CD14-positive monocyte (primary cell): Measurements from ENCODE around the gene ITGB6. TPM values are rescaled to one million over a fixed set of nuclear protein-coding genes. Genes with fewer than 3 reads are reported as not detected.
"Not testable (repeated sequence)": the region's sequence is repeated elsewhere in the genome, so short reads cannot be mapped to it uniquely, and the experiment has no call there.

Experiments
- DNase-seq, 3 donors: peaks; one replicate each; pipeline ENCODE4 v3.0.0-alpha.2; 2011 to 2022
- H2AFZ ChIP-seq: 2 replicates; pipeline ENCODE4 v1.6.0; 2012; ENCODE audit warnings: mild to moderate bottlenecking, low read depth, low read length, inconsistent platforms; ENCODE audit not compliant: insufficient read depth, poor library complexity, severe bottlenecking
- H3K27ac ChIP-seq, 2 donors: 1 replicate in 1 of 2; 2 replicates in 1 of 2; pipeline ENCODE4 v1.5.1; 2012 to 2013; ENCODE audit warnings: low read length in 2 of 2, control low read depth in 1 of 2, inconsistent platforms in 1 of 2, low read depth in 1 of 2, mild to moderate bottlenecking in 1 of 2
- H3K27me3 ChIP-seq, 2 donors: one replicate each; pipeline versions ENCODE4 v1.6.0 to v1.6.1; 2011 to 2013; ENCODE audit warnings: low read length in 2 of 2; ENCODE audit not compliant: control insufficient read depth in 2 of 2, insufficient read depth in 2 of 2
- H3K36me3 ChIP-seq, 2 donors: replicated peaks in 1 of 2; 1 replicate in 1 of 2; 2 replicates in 1 of 2; pipeline versions ENCODE4 v1.5.1 to v1.6.1; 2012 to 2013; ENCODE audit warnings: low read length in 2 of 2, control low read depth in 1 of 2, inconsistent platforms in 1 of 2, mild to moderate bottlenecking in 1 of 2; ENCODE audit not compliant: insufficient read depth in 2 of 2, control insufficient read depth in 1 of 2
- H3K4me1 ChIP-seq, 2 donors: 1 replicate in 1 of 2; 2 replicates in 1 of 2; pipeline versions ENCODE4 v1.5.1 to v1.6.1; 2012 to 2013; ENCODE audit warnings: low read length in 2 of 2, control low read depth in 1 of 2, inconsistent platforms in 1 of 2, mild to moderate bottlenecking in 1 of 2, moderate library complexity in 1 of 2; ENCODE audit not compliant: insufficient read depth in 2 of 2, control insufficient read depth in 1 of 2
- H3K4me2 ChIP-seq: replicated peaks from 2 replicates; pipeline ENCODE3; 2012; ENCODE audit warnings: low read length, moderate library complexity, mild to moderate bottlenecking; ENCODE audit not compliant: poor library complexity, severe bottlenecking; ENCODE audit errors: extremely low read depth
- H3K4me3 ChIP-seq, 3 experiments: fragments of 200-600 bp in 1 of 3; sonication (generic) in 1 of 3; replicated peaks in 1 of 3; 1 replicate in 2 of 3; 2 replicates in 1 of 3; pipeline ENCODE4 v1.5.1; 2011 to 2013; ENCODE audit warnings: low read length in 3 of 3, mild to moderate bottlenecking in 3 of 3, control low read depth in 2 of 3, low read depth in 2 of 3, inconsistent platforms in 1 of 3, moderate library complexity in 1 of 3
- H3K79me2 ChIP-seq: 2 replicates; pipeline ENCODE4 v1.6.0; 2012; ENCODE audit warnings: mild to moderate bottlenecking, control low read depth, inconsistent platforms, low read length, moderate library complexity; ENCODE audit not compliant: insufficient read depth
- H3K9ac ChIP-seq: 2 replicates; pipeline ENCODE4 v1.6.0; 2017; ENCODE audit warnings: low read length, mild to moderate bottlenecking; ENCODE audit not compliant: insufficient read depth, poor library complexity, severe bottlenecking
- H3K9me3 ChIP-seq, 2 donors: replicated peaks in 1 of 2; 1 replicate in 1 of 2; 2 replicates in 1 of 2; pipeline versions ENCODE4 v1.5.1 to v1.6.1; 2012 to 2013; ENCODE audit warnings: low read length in 2 of 2, control low read depth in 1 of 2; ENCODE audit not compliant: control insufficient read depth in 1 of 2, insufficient read depth in 1 of 2
- H4K20me1 ChIP-seq: 2 replicates; pipeline ENCODE4 v1.6.0; 2012; ENCODE audit warnings: mild to moderate bottlenecking, low read length, control low read depth, moderate library complexity; ENCODE audit not compliant: insufficient read depth
- H3K27ac Mint-ChIP-seq, 7 donors: one replicate each; pipeline ENCODE4 v1.8.0; 2020; ENCODE audit warnings: mild to moderate bottlenecking in 7 of 7, mixed read lengths in 7 of 7, moderate library complexity in 6 of 7, inconsistent platforms in 2 of 7
- H3K27me3 Mint-ChIP-seq, 3 donors: one replicate each; pipeline ENCODE4 v1.8.0; 2021 to 2022; ENCODE audit warnings: low read depth in 3 of 3, mild to moderate bottlenecking in 3 of 3, mixed read lengths in 3 of 3, moderate library complexity in 3 of 3, inconsistent platforms in 1 of 3
- H3K36me3 Mint-ChIP-seq, 2 donors: one replicate each; pipeline ENCODE4 v1.8.0; 2020; ENCODE audit warnings: mixed read lengths in 2 of 2, inconsistent platforms in 1 of 2, mild to moderate bottlenecking in 1 of 2
- H3K4me1 Mint-ChIP-seq: one replicate; pipeline ENCODE4 v1.8.0; 2020; ENCODE audit warnings: mild to moderate bottlenecking, mixed read lengths
- H3K4me3 Mint-ChIP-seq, 2 donors: one replicate each; pipeline ENCODE4 v1.8.0; 2020; ENCODE audit warnings: mild to moderate bottlenecking in 2 of 2, mixed read lengths in 2 of 2, moderate library complexity in 1 of 2
- H3K9me3 Mint-ChIP-seq, 7 donors: one replicate each; pipeline ENCODE4 v1.8.0; 2020 to 2022; ENCODE audit warnings: mixed read lengths in 7 of 7, mild to moderate bottlenecking in 6 of 7, moderate library complexity in 6 of 7, inconsistent platforms in 2 of 7
- WGBS: methylation state at CpG from one replicate; pipeline ENCODE4 v1.1.5; 2013; ENCODE audit warnings: missing lambda C conversion rate; ENCODE audit not compliant: insufficient coverage; 5-methylcytosine and 5-hydroxymethylcytosine counted together
- intact Hi-C, 2 donors: fragments of 100-400 bp; cut with micrococcal nuclease; formaldehyde crosslinking; loops; one replicate each; pipeline versions ENCODE4 v1.15.0 to v1.15.1; 2023
- polyA plus RNA-seq, 3 donors: library from polyadenylated mRNA; depleted of rRNA in 1 of 3; unstranded in 2 of 3; stranded (reverse) in 1 of 3; fragments of 300-500 nt in 2 of 3; fragments of >200 nt in 1 of 3; fragmentation: Illumina TruSeq in 2 of 3; gene quantifications; 1 replicate in 2 of 3; 2 replicates in 1 of 3; pipeline ENCODE4 v1.2.3, GENCODE V29; 2012 to 2021
- TF ChIP-seq, protein P1 (sequence below): fragments of 200-600 bp; IDR thresholded peaks from one replicate; pipeline ENCODE4 v1.8.0; 2022; ENCODE audit warnings: antibody characterized with exemption, mild to moderate bottlenecking

The ITGB6 gene
- polyA plus RNA-seq, 3 donors: not detected

DNA sequence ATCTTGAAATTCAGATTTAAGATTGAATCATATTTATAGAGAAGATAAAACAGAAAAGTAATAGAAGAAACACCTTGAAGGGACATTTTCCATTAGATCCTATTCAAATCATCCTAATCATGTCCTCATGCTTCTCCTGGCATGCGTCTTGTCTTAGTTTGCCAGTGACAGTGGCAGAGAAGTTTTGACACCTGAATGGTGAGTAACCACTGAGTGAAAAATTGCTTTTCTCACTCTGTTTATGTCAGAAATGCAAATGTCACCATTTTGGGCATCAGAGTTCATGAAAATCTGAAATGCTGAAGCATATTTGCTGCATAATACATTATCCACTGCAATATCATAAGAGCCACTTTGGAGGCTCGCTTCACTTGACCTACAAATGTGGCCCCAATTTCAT lies 74.7 kb downstream of the ITGB6 start:
- Histone ChIP-seq H3K9ac (no peak overlapping the region), H3K36me3 (no peaks in the 10 kb centered on the region), H3K27me3 (no peaks in the 10 kb centered on the region), H3K79me2 (no peaks in the 10 kb centered on the region), H3K27ac (no peak overlapping the region), H3K4me2 (no peak overlapping the region), H3K9me3 (no peaks in the 10 kb centered on the region), H2AFZ (no peak overlapping the region), H3K4me3 (no peak overlapping the region), H3K4me1 (no peaks in the 10 kb centered on the region), H4K20me1 (no peaks in the 10 kb centered on the region)
- Mint-ChIP-seq H3K4me3 (no peak overlapping the region), H3K27me3 (peaks cover 2 to 5% (median 4%) of the 10 kb centered on the region in 3 donors), H3K4me1 (no peaks in the 10 kb centered on the region), H3K9me3 (no peaks in the 10 kb centered on the region), H3K36me3 (no peaks in the 10 kb centered on the region), H3K27ac (no peak overlapping the region)
- TF ChIP-seq, protein P1, sequence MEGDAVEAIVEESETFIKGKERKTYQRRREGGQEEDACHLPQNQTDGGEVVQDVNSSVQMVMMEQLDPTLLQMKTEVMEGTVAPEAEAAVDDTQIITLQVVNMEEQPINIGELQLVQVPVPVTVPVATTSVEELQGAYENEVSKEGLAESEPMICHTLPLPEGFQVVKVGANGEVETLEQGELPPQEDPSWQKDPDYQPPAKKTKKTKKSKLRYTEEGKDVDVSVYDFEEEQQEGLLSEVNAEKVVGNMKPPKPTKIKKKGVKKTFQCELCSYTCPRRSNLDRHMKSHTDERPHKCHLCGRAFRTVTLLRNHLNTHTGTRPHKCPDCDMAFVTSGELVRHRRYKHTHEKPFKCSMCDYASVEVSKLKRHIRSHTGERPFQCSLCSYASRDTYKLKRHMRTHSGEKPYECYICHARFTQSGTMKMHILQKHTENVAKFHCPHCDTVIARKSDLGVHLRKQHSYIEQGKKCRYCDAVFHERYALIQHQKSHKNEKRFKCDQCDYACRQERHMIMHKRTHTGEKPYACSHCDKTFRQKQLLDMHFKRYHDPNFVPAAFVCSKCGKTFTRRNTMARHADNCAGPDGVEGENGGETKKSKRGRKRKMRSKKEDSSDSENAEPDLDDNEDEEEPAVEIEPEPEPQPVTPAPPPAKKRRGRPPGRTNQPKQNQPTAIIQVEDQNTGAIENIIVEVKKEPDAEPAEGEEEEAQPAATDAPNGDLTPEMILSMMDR: no peak
- DNase-seq: no peak
- intact Hi-C loops: no loop called here
- WGBS: no CpG with 5 or more reads among the region's 2 CpGs

DNA sequence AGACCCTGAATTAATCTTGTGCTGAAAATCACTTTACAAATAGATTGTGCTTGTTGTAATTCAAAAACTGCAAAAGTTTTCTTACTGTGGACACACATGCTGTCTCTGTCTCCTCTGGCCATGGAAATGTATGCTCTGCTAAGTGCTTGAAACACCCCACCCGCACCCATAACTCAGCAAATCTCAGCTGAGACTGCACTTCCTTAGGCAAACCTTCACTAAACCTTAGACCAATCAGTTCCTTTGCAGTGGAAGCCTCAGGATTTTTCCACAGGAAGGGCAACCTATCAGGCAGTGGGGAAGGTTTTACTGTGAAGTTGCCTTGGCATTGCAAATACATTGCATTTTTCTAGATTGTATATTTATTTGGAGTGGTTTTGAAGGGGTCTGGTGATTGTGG lies 75.5 kb downstream of the ITGB6 start:
- no peaks in the 10 kb centered on the region for H3K36me3 ChIP-seq
- DNase-seq: no peak
- no peaks in the 10 kb centered on the region for H3K9me3 ChIP-seq
- H2AFZ ChIP-seq: no peak overlapping the region
- H3K4me3 ChIP-seq: no peak overlapping the region
- Mint-ChIP-seq H3K36me3 (no peaks in the 10 kb centered on the region), H3K4me3 (no peak overlapping the region), H3K27me3 (peaks cover 2 to 5% (median 4%) of the 10 kb centered on the region in 3 donors), H3K9me3 (no peaks in the 10 kb centered on the region), H3K27ac (no peak overlapping the region), H3K4me1 (no peaks in the 10 kb centered on the region)
- no peak overlapping the region for H3K4me2 ChIP-seq
- no peak overlapping the region for H3K27ac ChIP-seq
- no peaks in the 10 kb centered on the region for H4K20me1 ChIP-seq
- no peaks in the 10 kb centered on the region for H3K79me2 ChIP-seq
- intact Hi-C loops: no loop called here
- H3K27me3 ChIP-seq: no peaks in the 10 kb centered on the region
- H3K9ac ChIP-seq: no peak overlapping the region
- H3K4me1 ChIP-seq: no peaks in the 10 kb centered on the region
- TF ChIP-seq, protein P1: no peak
- 67% methylated on average over 1 of the region's 1 CpG for WGBS

DNA sequence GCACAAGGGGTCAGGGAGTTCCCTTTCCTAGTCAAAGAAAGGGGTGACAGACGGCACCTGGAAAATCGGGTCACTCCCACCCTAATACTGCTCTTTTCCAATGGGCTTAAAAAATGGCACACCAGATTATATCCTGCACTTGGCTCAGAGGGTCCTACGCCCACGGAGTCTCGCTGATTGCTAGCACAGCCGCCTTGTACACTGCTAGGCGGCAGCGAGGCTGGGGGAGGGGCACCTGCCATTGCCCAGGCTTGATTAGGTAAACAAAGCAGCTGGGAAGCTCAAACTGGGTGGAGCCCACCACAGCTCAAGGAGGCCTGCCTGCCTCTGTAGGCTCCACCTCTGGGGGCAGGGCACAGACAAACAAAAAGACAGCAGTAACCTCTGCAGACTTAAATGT lies 85.4 kb downstream of the ITGB6 start:
- H3K4me1 Mint-ChIP-seq, intact Hi-C loops, H3K4me2 ChIP-seq, H3K79me2 ChIP-seq, H2AFZ ChIP-seq, H3K9me3 ChIP-seq, H4K20me1 ChIP-seq, H3K36me3 Mint-ChIP-seq, H3K27ac Mint-ChIP-seq, H3K27me3 Mint-ChIP-seq, H3K27me3 ChIP-seq, H3K36me3 ChIP-seq, DNase-seq, H3K4me1 ChIP-seq, H3K9ac ChIP-seq, H3K27ac ChIP-seq, H3K4me3 ChIP-seq, H3K9me3 Mint-ChIP-seq, H3K4me3 Mint-ChIP-seq: not testable (repeated sequence)
- no CpG with 5 or more reads among the region's 8 CpGs for WGBS
